ENCODE data around the gene LRRC9.

The LRRC9 gene

DNA sequence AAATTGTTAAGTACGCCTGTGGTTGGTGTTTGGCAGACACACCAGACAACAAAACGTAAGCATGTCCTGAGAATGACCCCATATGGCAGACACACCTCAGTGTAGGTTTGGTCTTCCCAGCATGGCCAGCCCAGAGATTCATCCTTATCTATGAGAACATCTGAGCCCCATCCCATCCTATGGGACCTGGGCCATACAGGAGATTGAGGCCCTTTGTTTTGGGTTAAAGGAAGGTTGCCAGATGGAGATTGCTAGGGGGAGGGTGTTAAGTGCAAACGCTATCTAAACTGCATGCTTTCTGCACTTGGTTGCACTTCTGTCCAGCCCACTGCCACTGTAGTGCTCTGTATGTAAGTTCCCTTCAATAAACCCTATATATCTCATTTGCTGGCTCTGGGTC lies 167.7 kb downstream of the LRRC9 start:
- Histone ChIP-seq H3K4me1 (peaks cover 4% of the 10 kb centered on the region), H3K27ac (no peak overlapping the region), H2AFZ (peak overlapping the region; percentile 16), H3K36me3 (ENCODE audit: control insufficient read depth, insufficient read depth, low read length) (no peaks in the 10 kb centered on the region), H3K9ac (no peak overlapping the region), H3K27me3 (ENCODE audit: control insufficient read depth, insufficient read depth, low read length) (no peaks in the 10 kb centered on the region), H3K4me3 (ENCODE audit: low read depth, low read length) (no peak overlapping the region), H3K9me3 (ENCODE audit: control insufficient read depth, low read length) (no peaks in the 10 kb centered on the region), H3K4me2 (ENCODE audit: low read length) (no peak overlapping the region), H3K79me2 (no peaks in the 10 kb centered on the region)
- TF ChIP-seq, protein P1, sequence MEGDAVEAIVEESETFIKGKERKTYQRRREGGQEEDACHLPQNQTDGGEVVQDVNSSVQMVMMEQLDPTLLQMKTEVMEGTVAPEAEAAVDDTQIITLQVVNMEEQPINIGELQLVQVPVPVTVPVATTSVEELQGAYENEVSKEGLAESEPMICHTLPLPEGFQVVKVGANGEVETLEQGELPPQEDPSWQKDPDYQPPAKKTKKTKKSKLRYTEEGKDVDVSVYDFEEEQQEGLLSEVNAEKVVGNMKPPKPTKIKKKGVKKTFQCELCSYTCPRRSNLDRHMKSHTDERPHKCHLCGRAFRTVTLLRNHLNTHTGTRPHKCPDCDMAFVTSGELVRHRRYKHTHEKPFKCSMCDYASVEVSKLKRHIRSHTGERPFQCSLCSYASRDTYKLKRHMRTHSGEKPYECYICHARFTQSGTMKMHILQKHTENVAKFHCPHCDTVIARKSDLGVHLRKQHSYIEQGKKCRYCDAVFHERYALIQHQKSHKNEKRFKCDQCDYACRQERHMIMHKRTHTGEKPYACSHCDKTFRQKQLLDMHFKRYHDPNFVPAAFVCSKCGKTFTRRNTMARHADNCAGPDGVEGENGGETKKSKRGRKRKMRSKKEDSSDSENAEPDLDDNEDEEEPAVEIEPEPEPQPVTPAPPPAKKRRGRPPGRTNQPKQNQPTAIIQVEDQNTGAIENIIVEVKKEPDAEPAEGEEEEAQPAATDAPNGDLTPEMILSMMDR (IDR thresholded peaks at IDR 0.05), result no peak

GRCh38 chr14:60089221-60089620 lies 169.3 kb downstream of the LRRC9 start:
- Histone ChIP-seq H3K4me3 (ENCODE audit: low read depth, low read length) (no peak overlapping the region), H3K27ac (peak overlapping the region; percentile 42), H3K36me3 (ENCODE audit: control insufficient read depth, insufficient read depth, low read length) (no peaks in the 10 kb centered on the region), H3K27me3 (ENCODE audit: control insufficient read depth, insufficient read depth, low read length) (no peaks in the 10 kb centered on the region), H3K4me1 (peaks cover 10% of the 10 kb centered on the region), H3K79me2 (peaks cover 14% of the 10 kb centered on the region), H2AFZ (peak overlapping the region; percentile 82), H3K9ac (no peak overlapping the region), H3K9me3 (ENCODE audit: control insufficient read depth, low read length) (no peaks in the 10 kb centered on the region), H3K4me2 (ENCODE audit: low read length) (no peak overlapping the region)
- TF ChIP-seq, protein P1 (IDR thresholded peaks at IDR 0.05), result no peak

DNA sequence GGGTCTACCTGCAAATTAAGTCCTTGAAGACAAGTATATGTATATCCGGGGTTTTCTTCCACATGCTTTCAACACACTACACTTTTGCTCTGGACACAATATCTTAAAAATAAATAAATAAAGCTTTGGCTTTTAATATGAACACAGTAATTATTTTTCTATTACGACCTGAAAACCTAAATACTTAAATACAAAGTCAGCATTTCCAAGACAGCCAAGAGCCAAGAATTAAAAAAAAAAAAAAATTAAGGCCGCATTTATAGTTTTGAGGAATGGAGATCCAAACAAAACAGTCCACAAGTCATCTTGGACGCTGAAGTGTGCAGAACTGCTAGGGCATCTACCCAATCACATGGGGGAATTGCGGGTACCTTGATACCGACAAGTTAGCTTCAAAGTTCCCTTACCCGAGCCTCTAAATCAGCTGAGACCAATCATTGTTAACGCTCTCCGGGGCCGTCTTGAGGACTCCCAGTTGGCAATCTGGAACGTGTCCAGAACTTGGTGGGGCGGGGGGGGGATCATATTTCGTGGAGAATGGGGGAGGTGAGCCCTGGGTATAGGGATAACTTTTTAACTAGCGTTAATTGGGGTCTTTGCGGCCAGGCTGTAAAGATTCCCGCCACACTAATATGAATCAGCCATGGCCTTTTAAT lies 171.0 kb downstream of the LRRC9 start:
- Histone ChIP-seq H3K4me1 (peaks cover 10% of the 10 kb centered on the region), H3K27ac (peak overlapping the region; percentile 98), H3K4me2 (ENCODE audit: low read length) (peak overlapping the region; percentile 89), H3K36me3 (ENCODE audit: control insufficient read depth, insufficient read depth, low read length) (no peaks in the 10 kb centered on the region), H3K27me3 (ENCODE audit: control insufficient read depth, insufficient read depth, low read length) (no peaks in the 10 kb centered on the region), H3K79me2 (peaks cover 26% of the 10 kb centered on the region), H3K9me3 (ENCODE audit: control insufficient read depth, low read length) (no peaks in the 10 kb centered on the region), H3K4me3 (ENCODE audit: low read depth, low read length) (peak overlapping the region; percentile 97), H2AFZ (peak overlapping the region; percentile 99), H3K9ac (peak overlapping the region; percentile 64)
- TF ChIP-seq, protein P1 (IDR thresholded peaks at IDR 0.05), result no peak

- Histone ChIP-seq H3K4me1 (peaks cover 10% of the 10 kb centered on the region), H3K36me3 (ENCODE audit: control insufficient read depth, insufficient read depth, low read length) (no peaks in the 10 kb centered on the region), H3K79me2 (peaks cover 33% of the 10 kb centered on the region), H3K4me3 (ENCODE audit: low read depth, low read length) (peak within 1 kb of the TSS; percentile 97), H3K9me3 (ENCODE audit: control insufficient read depth, low read length) (no peaks in the 10 kb centered on the region), H2AFZ (peak within 1 kb of the TSS; percentile 99), H3K27me3 (ENCODE audit: control insufficient read depth, insufficient read depth, low read length) (no peaks in the 10 kb centered on the region), H3K27ac (peak within 1 kb of the TSS; percentile 98), H3K4me2 (ENCODE audit: low read length) (peak within 1 kb of the TSS; percentile 89), H3K9ac (peak within 1 kb of the TSS; percentile 64)
- TF ChIP-seq, protein P1 (IDR thresholded peaks at IDR 0.05), result no peak
Observed at GRCh38 chr14:60091550-60092525, 171.9 kb downstream of the LRRC9 start, which contains the start of gene PCNX4. PCNX4 (plus strand) TSS chr14:60091923; CDS start chr14:60107639, 15,716 bp downstream.
